Measurements from ENCODE around the gene PWP1.

- no peak for TF ChIP-seq ZNF384 (IDR thresholded peaks at IDR 0.05)
- TF ChIP-seq L3MBTL2 (conservative IDR thresholded peaks at IDR 0.05): no peak
- TF ChIP-seq SP1 (IDR thresholded peaks at IDR 0.05): no peak
- no peak for TF ChIP-seq HDGF (IDR thresholded peaks at IDR 0.05; ENCODE audit: borderline replicate concordance)
- TF ChIP-seq LEF1 (IDR thresholded peaks at IDR 0.05; ENCODE audit: borderline replicate concordance): no peak
- no peak for TF ChIP-seq ELF4 (IDR thresholded peaks at IDR 0.05)
- TF ChIP-seq FOXK2 (IDR thresholded peaks at IDR 0.05): no peak
- no peak for TF ChIP-seq FOXM1 (IDR thresholded peaks at IDR 0.05; ENCODE audit: borderline replicate concordance)
- no peak for TF ChIP-seq SUZ12 (IDR thresholded peaks at IDR 0.05)
- TF ChIP-seq TARDBP (IDR thresholded peaks at IDR 0.05): no peak
- no peak for TF ChIP-seq PKNOX1 (IDR thresholded peaks at IDR 0.05)
- TF ChIP-seq NFRKB (IDR thresholded peaks at IDR 0.05): no peak
- TF ChIP-seq BHLHE40 (IDR thresholded peaks at IDR 0.05; ENCODE audit: borderline replicate concordance): no peak
Measured at GRCh38 chr12:107718606-107719005, 33.0 kb downstream of the PWP1 start.

All from HEK293T (cell line).